IMR-90 (cell line): Measurements from ENCODE around the gene KRTAP9-3.

ENCODE experiments used
- BHLHE40 ChIP-seq: fragments of 150-350 bp; IDR thresholded peaks from 2 replicates; pipeline ENCODE4 v1.6.1; 2016; ENCODE audit warnings: mild to moderate bottlenecking, low read depth, low read length
- ELK1 ChIP-seq: fragments of 150-350 bp; IDR thresholded peaks from 2 replicates; pipeline ENCODE4 v1.6.1; 2016; ENCODE audit warnings: low read depth, mild to moderate bottlenecking, low read length, moderate library complexity, borderline replicate concordance
- TF ChIP-seq, protein P1 (sequence below): conservative IDR thresholded peaks from 2 replicates; pipeline ENCODE4 v1.5.1; 2012; ENCODE audit warnings: mild to moderate bottlenecking, low read depth, low read length, improper control_type of control experiment

DNA sequence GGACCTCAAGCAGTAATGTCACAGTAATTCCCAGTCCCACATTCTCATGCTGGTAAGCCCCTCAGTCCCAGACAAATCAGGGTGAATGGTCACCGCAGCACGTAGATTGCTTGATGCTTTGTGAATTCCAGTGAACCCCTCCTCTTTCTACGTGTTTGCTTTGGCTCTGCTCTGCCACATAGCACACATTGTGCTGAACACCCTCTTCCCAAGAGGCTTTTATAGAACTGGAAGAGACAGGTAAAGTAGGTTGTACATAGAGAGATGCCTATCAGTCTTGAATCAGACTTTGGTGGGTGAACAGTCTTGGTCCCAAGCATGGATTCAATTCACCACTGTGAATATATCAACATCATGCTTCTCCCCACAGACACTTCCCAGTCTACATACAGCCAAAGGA, 32.4 kb downstream of the KRTAP9-3 start:
- TF ChIP-seq, protein P1, sequence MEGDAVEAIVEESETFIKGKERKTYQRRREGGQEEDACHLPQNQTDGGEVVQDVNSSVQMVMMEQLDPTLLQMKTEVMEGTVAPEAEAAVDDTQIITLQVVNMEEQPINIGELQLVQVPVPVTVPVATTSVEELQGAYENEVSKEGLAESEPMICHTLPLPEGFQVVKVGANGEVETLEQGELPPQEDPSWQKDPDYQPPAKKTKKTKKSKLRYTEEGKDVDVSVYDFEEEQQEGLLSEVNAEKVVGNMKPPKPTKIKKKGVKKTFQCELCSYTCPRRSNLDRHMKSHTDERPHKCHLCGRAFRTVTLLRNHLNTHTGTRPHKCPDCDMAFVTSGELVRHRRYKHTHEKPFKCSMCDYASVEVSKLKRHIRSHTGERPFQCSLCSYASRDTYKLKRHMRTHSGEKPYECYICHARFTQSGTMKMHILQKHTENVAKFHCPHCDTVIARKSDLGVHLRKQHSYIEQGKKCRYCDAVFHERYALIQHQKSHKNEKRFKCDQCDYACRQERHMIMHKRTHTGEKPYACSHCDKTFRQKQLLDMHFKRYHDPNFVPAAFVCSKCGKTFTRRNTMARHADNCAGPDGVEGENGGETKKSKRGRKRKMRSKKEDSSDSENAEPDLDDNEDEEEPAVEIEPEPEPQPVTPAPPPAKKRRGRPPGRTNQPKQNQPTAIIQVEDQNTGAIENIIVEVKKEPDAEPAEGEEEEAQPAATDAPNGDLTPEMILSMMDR: no peak
- TF ChIP-seq BHLHE40 (no peak), ELK1 (no peak)
